NCI-H2171 (cell line): ENCODE measurements around the gene WNT8A.

Experiments used
- DNase-seq: peaks from one replicate; lab custom pipeline; 2025; lab: John Stamatoyannopoulos, UW

The WNT8A gene

GRCh38 chr5:138091685-138092084 lies 7.9 kb downstream of the WNT8A start:
- DNase-seq = no peak

GRCh38 chr5:138092301-138092700 lies 8.5 kb downstream of the WNT8A start:
- DNase-seq = no peak

GRCh38 chr5:138093036-138093435 lies 9.2 kb downstream of the WNT8A start:
- no peak for DNase-seq

- DNase-seq = no peak
These were observed 11.5 kb downstream of the WNT8A start for GRCh38 chr5:138095100-138095907.

- DNase-seq = no peak
These were observed 12.5 kb downstream of the WNT8A start for GRCh38 chr5:138096363-138096762.

GRCh38 chr5:138096997-138097828 lies 13.4 kb downstream of the WNT8A start:
- DNase-seq = no peak

GRCh38 chr5:138102454-138103318 lies 18.9 kb downstream of the WNT8A start:
- DNase-seq = no peak

- DNase-seq = no peak
These were observed 19.4 kb downstream of the WNT8A start for GRCh38 chr5:138103319-138103637.

- no peak for DNase-seq
These were observed 21.9 kb downstream of the WNT8A start for GRCh38 chr5:138105709-138106108.

GRCh38 chr5:138107213-138107612 lies 23.4 kb downstream of the WNT8A start:
- DNase-seq = no peak

- DNase-seq = no peak
These were observed 25.8 kb downstream of the WNT8A start for GRCh38 chr5:138109463-138110265.

GRCh38 chr5:138110266-138110963 lies 26.6 kb downstream of the WNT8A start:
- DNase-seq = no peak

- DNase-seq = no peak
These were observed 27.3 kb downstream of the WNT8A start for GRCh38 chr5:138111181-138111580.

GRCh38 chr5:138111937-138112336 lies 28.1 kb downstream of the WNT8A start:
- DNase-seq = no peak

- no peak for DNase-seq
These were observed 31.4 kb downstream of the WNT8A start for GRCh38 chr5:138115254-138115653.

GRCh38 chr5:138128334-138128733 lies 44.5 kb downstream of the WNT8A start:
- no peak for DNase-seq

GRCh38 chr5:138129347-138129746 lies 45.5 kb downstream of the WNT8A start:
- DNase-seq = no peak

- no peak for DNase-seq
These were observed 48.7 kb downstream of the WNT8A start for GRCh38 chr5:138132543-138132942.

- no peak for DNase-seq
These were observed 55.3 kb downstream of the WNT8A start, which contains the start of gene NME5 for GRCh38 chr5:138138949-138139780. NME5 (minus strand) TSS chr5:138139428; CDS start chr5:138138780, 648 bp downstream.

GRCh38 chr5:138139781-138140090 lies 55.9 kb downstream of the WNT8A start:
- DNase-seq = no peak
